PC-3 (cell line): Measurements from ENCODE around the gene AGTPBP1. TPM values are rescaled to one million over a fixed set of nuclear protein-coding genes. Genes with fewer than 3 reads are reported as not detected.

Experiments
- ATAC-seq: fragments of 200-7000 bp; cut with Tn5 transposase; 2 replicates; pipeline ENCODE4 v1.9.1; 2020; ENCODE audit warnings: mild to moderate bottlenecking, moderate library complexity
- BruUV-seq: library from RNA; stranded (reverse); fragments of 400-500 nt; replicated peaks from 2 replicates; lab custom pipeline; 2021; lab: Mats Ljungman, UMichigan
- CTCF ChIA-PET: fragments of 300-600 bp; sonication (Branson Sonifier 250); formaldehyde crosslinking; loops from one replicate; lab custom pipeline; 2022; ENCODE audit warnings: antibody characterized with exemption; lab: Charles Lee
- POLR2A ChIA-PET: fragments of 300-600 bp; sonication (Branson Sonifier 250); formaldehyde crosslinking; loops from one replicate; lab custom pipeline; 2022; ENCODE audit warnings: antibody characterized with exemption; ENCODE audit not compliant: unreplicated experiment; lab: Charles Lee
- DNase-seq: peaks from one replicate; pipeline ENCODE4 v3.0.0-alpha.2; 2015
- H2AFZ ChIP-seq: fragments of 300-600 bp; sonication (generic); 2 replicates; pipeline ENCODE4 v1.6.0; 2016; ENCODE audit warnings: antibody characterized with exemption, low read length
- H3F3A ChIP-seq: fragments of 300-600 bp; sonication (generic); one replicate; pipeline ENCODE4 v1.6.0; 2017; ENCODE audit warnings: antibody characterized with exemption, low read length, control low read depth, mild to moderate bottlenecking; ENCODE audit not compliant: unreplicated experiment
- H3K27ac ChIP-seq: fragments of 300-600 bp; sonication (generic); 2 replicates; pipeline ENCODE4 v1.5.1; 2016; ENCODE audit warnings: mild to moderate bottlenecking, low read length
- H3K27me3 ChIP-seq: fragments of 300-600 bp; sonication (generic); 2 replicates; pipeline ENCODE4 v1.6.1; 2016; ENCODE audit warnings: low read length, mixed read lengths
- H3K36me3 ChIP-seq: fragments of 300-600 bp; sonication (generic); 2 replicates; pipeline ENCODE4 v1.6.1; 2016; ENCODE audit warnings: low read depth, mixed run types, low read length, mixed read lengths
- H3K4me1 ChIP-seq: fragments of 300-600 bp; sonication (generic); 2 replicates; pipeline ENCODE4 v1.5.1; 2016; ENCODE audit warnings: low read length; ENCODE audit not compliant: insufficient read depth
- H3K4me2 ChIP-seq: fragments of 300-600 bp; sonication (generic); 2 replicates; pipeline ENCODE4 v1.6.0; 2016; ENCODE audit warnings: low read length
- H3K4me3 ChIP-seq: fragments of 300-600 bp; sonication (generic); 2 replicates; pipeline ENCODE4 v1.5.1; 2016; ENCODE audit warnings: mild to moderate bottlenecking, low read length, mixed read lengths
- H3K79me2 ChIP-seq: fragments of 300-600 bp; sonication (generic); 2 replicates; pipeline ENCODE4 v1.6.1; 2017; ENCODE audit warnings: low read length, mixed read lengths
- H3K9ac ChIP-seq: fragments of 300-600 bp; sonication (generic); 2 replicates; pipeline ENCODE4 v1.6.0; 2016; ENCODE audit warnings: mild to moderate bottlenecking, low read length
- H3K9me2 ChIP-seq: fragments of 300-600 bp; sonication (generic); replicated peaks from 2 replicates; pipeline ENCODE4 v1.6.1; 2016; ENCODE audit warnings: mixed run types, low read length, mixed read lengths
- H3K9me3 ChIP-seq: fragments of 300-600 bp; sonication (generic); 2 replicates; pipeline ENCODE4 v1.6.1; 2016; ENCODE audit warnings: low read length, mixed read lengths
- H4K20me1 ChIP-seq: fragments of 300-600 bp; sonication (generic); 2 replicates; pipeline ENCODE4 v1.6.1; 2016; ENCODE audit warnings: low read length, mixed read lengths
- CTCF ChIP-seq: fragments of 300-600 bp; sonication (generic); conservative IDR thresholded peaks from 2 replicates; pipeline ENCODE4 v1.5.1; 2017; ENCODE audit warnings: antibody characterized with exemption, low read depth, mild to moderate bottlenecking, low read length
- EZH2 ChIP-seq: fragments of 300-600 bp; sonication (generic); IDR thresholded peaks from one replicate; pipeline ENCODE4 v1.6.1; 2017; ENCODE audit warnings: antibody characterized with exemption, mild to moderate bottlenecking, low read length; ENCODE audit not compliant: unreplicated experiment
- EZH2phosphoT487 ChIP-seq: fragments of 300-600 bp; sonication (generic); IDR thresholded peaks from 2 replicates; pipeline ENCODE4 v1.6.1; 2018; ENCODE audit warnings: mild to moderate bottlenecking, antibody characterized with exemption, low read length, borderline replicate concordance
- intact Hi-C: fragments of 100-400 bp; cut with micrococcal nuclease; formaldehyde crosslinking; loops from 2 replicates; pipeline ENCODE4 v1.9.0; 2023
- total RNA-seq: library from RNA; depleted of rRNA; stranded (reverse); fragments of >200 nt; gene quantifications from 2 replicates; pipeline ENCODE4 v1.2.3, GENCODE V29; 2014

The AGTPBP1 gene
- total RNA-seq, 1 experiment from 2014 or later, result 6.0 TPM

- H3K4me2 ChIP-seq, result no peak overlapping the region
- no peaks in the 10 kb centered on the region for H3K36me3 ChIP-seq
- no peak overlapping the region for H2AFZ ChIP-seq
- intact Hi-C loops, result no loop called here
- no peaks in the 10 kb centered on the region for H3K27me3 ChIP-seq
- no peaks in the 10 kb centered on the region for H3K9me3 ChIP-seq
- BruUV-seq, result no TSS peak
- H3K79me2 ChIP-seq, result no peaks in the 10 kb centered on the region
- H3K9ac ChIP-seq, result no peak overlapping the region
- no peak overlapping the region for H3K4me3 ChIP-seq
- no peak for TF ChIP-seq CTCF
- TF ChIP-seq EZH2, result no peak
- TF ChIP-seq EZH2phosphoT487, result no peak
- ChIA-PET CTCF (no interaction called here), POLR2A (no interaction called here)
- no peaks in the 10 kb centered on the region for H3F3A ChIP-seq
- no peak overlapping the region for H3K27ac ChIP-seq
- no peaks in the 10 kb centered on the region for H3K4me1 ChIP-seq
- no peak for ATAC-seq
- no peak for DNase-seq
- H4K20me1 ChIP-seq, result no peaks in the 10 kb centered on the region
- no peaks in the 10 kb centered on the region for H3K9me2 ChIP-seq
These were observed 142.1 kb downstream of the AGTPBP1 start for GRCh38 chr9:85599540-85600105.

GRCh38 chr9:85594316-85594715, 147.4 kb downstream of the AGTPBP1 start:
- TF ChIP-seq EZH2phosphoT487 (no peak), EZH2 (no peak), CTCF (no peak)
- no peak for DNase-seq
- H2AFZ ChIP-seq, result no peak overlapping the region
- no TSS peak for BruUV-seq
- H3F3A ChIP-seq, result no peaks in the 10 kb centered on the region
- ChIA-PET POLR2A (no interaction called here), CTCF (no interaction called here)
- no peaks in the 10 kb centered on the region for H3K9me2 ChIP-seq
- no peak overlapping the region for H3K9ac ChIP-seq
- intact Hi-C loops, result no loop called here
- no peaks in the 10 kb centered on the region for H3K79me2 ChIP-seq
- no peaks in the 10 kb centered on the region for H3K36me3 ChIP-seq
- H3K4me1 ChIP-seq, result no peaks in the 10 kb centered on the region
- no peaks in the 10 kb centered on the region for H4K20me1 ChIP-seq
- no peaks in the 10 kb centered on the region for H3K27me3 ChIP-seq
- H3K27ac ChIP-seq, result no peak overlapping the region
- no peak overlapping the region for H3K4me2 ChIP-seq
- no peaks in the 10 kb centered on the region for H3K9me3 ChIP-seq
- ATAC-seq, result no peak
- H3K4me3 ChIP-seq, result no peak overlapping the region

- Histone ChIP-seq H2AFZ (no peak overlapping the region), H3K36me3 (no peaks in the 10 kb centered on the region), H3K9me3 (no peaks in the 10 kb centered on the region), H3K9me2 (no peaks in the 10 kb centered on the region), H3K79me2 (no peaks in the 10 kb centered on the region), H3K4me2 (no peak overlapping the region), H3F3A (no peaks in the 10 kb centered on the region), H4K20me1 (no peaks in the 10 kb centered on the region), H3K9ac (no peak overlapping the region), H3K4me1 (no peaks in the 10 kb centered on the region), H3K27me3 (no peaks in the 10 kb centered on the region), H3K4me3 (no peak overlapping the region), H3K27ac (no peak overlapping the region)
- BruUV-seq, result no TSS peak
- intact Hi-C loops, result loop anchor here (10.0 kb wide), 1 partner anchor 48 kb away; no protein-coding TSS in a partner anchor
- DNase-seq (no peak), ATAC-seq (no peak)
- ChIA-PET CTCF (no interaction called here), POLR2A (no interaction called here)
- TF ChIP-seq EZH2phosphoT487, result no peak
- no peak for TF ChIP-seq EZH2
- no peak for TF ChIP-seq CTCF
These were observed 155.1 kb downstream of the AGTPBP1 start for GRCh38 chr9:85586684-85587083.
